ENCODE data around the gene FAM89A.

The FAM89A gene

DNA sequence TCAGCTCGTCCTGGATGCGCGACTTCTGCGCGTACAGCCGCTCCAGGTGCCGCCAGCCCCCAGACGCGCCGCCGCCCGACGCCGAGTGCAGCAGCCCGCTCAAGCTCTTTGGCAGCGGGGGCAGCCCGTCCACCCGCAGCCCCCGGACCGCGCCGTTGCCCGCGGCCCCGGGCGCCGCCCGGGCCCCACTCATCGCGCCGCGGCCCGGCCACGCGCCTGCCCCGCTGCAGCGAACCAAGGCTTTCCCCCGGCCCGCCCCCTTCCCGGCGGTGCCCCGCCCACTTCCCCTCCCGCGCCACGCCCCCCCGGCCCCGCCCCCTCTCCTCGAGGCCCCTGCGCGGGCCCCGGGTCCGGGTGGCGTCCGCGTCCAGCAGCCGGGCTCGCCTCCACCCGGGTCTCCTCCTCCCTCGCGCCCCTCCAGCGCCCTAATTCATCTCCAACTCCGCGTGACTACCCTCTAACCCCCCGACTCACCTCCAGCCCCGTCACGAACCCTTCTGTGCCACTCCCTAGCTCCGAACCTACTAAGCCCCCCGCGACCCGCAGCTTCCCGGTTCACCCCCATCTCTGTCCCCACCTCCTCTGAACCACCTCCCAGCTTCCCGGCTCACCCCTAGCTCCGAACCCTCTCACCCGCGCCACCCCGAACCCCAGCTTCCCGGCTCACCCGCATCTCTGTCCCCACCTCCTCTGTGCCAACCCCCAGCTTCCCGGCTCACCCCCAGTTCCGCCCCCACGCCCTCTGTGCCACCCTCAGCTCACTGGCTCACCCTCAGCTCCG lies at the start of gene FAM89A:
Gene FAM89A (minus strand): TSS at position 236 of the 781 bp plus-strand sequence. CDS start 43 bp downstream, at position 193.
- no peak for DNase-seq (ENCODE audit: low read depth)
- peak within 1 kb of the TSS; percentile 74 for H3K4me3 ChIP-seq (ENCODE audit: low read depth, low read length)

DNA sequence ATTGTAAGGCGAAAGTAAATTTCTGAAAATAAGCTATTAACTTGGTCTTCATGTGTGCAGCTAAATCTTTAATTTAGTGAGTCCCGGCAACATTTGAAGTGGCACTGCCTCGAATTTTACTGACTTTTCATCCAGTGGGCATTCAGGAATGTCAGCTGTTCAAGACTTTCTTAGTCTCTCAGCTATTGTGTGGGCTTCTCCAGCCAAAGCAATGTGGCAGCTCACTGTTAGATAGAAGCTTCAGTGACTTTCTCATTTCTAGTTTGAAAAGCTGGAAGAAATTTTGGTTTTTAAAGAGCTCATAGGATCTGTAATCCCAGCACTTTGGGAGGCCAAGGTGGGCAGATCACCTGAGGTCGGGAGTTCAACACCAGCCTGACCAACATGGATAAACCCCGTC lies 44.3 kb upstream of the FAM89A start:
- no peak for DNase-seq (ENCODE audit: low read depth)
- no peak overlapping the region for H3K4me3 ChIP-seq (ENCODE audit: low read depth, low read length)

DNA sequence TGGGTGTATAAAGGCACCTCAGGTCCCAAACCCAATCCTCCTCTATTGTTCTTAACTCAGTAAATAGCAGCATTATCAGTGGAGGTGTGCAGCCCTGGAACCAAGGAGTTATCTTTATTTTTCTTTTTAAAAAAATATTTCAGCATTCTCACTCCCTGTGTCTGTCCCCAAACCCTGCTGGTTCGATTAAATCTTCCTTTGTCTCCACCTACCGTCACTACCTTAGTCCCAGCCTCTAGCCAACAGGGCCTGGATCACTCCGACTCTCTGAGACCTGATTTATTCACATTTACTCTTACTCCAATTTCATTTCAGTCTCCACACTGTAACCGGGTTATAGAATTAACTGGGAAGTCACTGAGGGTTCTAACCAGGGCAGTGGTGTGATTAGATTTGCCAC lies 39.1 kb upstream of the FAM89A start:
- DNase-seq (ENCODE audit: low read depth) = no peak
- H3K4me3 ChIP-seq (ENCODE audit: low read depth, low read length) = no peak overlapping the region

- no peak for DNase-seq (ENCODE audit: low read depth)
- no peak overlapping the region for H3K4me3 ChIP-seq (ENCODE audit: low read depth, low read length)
Measured at GRCh38 chr1:231078250-231078649, 38.2 kb upstream of the FAM89A start.

GRCh38 chr1:231076802-231077201 lies 36.7 kb upstream of the FAM89A start:
- no peak for DNase-seq (ENCODE audit: low read depth)

DNA sequence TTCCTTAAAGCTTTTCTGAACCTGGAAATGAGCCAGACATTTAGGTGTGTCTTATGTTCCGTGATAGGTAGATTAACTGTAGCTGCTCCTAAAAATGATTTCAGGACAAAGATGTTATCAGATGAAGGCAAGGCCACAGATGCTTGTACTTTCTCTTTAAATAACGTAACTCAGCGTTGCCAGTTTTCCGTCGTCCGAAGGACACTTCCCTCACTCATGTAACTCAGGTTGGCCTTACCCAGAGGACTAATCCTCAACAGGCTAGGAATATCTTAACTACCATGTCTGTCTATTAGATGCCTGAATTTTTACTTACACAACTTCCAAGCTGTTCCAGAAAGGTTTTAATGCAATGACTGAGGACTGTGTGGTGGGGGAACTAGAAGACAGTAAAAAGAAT lies 35.4 kb upstream of the FAM89A start:
- no peak overlapping the region for H3K4me3 ChIP-seq (ENCODE audit: low read depth, low read length)
- DNase-seq (ENCODE audit: low read depth) = no peak

More at GRCh38 chr1:231076802-231077201, 36.7 kb upstream of the FAM89A start:
- H3K4me3 ChIP-seq (ENCODE audit: low read depth, low read length) = no peak overlapping the region

GRCh38 chr1:231075020-231075419 lies 35.0 kb upstream of the FAM89A start:
- no peak overlapping the region for H3K4me3 ChIP-seq (ENCODE audit: low read depth, low read length)

DNA sequence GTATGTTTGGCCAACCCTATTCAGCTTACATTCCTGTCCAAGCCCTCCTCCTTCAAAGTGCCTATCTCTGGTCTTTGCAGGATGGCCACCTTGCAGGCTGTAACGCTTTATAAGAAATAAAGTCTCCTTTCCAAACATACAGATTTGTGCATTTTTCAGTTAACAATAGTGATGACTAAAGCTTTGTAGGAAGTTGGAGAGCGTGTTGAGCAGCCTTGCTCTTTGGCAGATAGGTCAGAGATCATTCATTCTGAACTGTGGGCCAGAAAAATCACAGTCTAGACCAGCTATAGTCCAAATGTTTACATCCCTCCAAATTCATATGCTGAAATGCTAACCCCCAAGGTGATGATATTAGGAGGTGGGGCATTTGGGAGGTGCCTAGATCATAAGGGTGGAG lies 34.0 kb upstream of the FAM89A start:
- DNase-seq (ENCODE audit: low read depth) = no peak
- no peak overlapping the region for H3K4me3 ChIP-seq (ENCODE audit: low read depth, low read length)

More at GRCh38 chr1:231075020-231075419, 35.0 kb upstream of the FAM89A start:
- DNase-seq (ENCODE audit: low read depth) = no peak

DNA sequence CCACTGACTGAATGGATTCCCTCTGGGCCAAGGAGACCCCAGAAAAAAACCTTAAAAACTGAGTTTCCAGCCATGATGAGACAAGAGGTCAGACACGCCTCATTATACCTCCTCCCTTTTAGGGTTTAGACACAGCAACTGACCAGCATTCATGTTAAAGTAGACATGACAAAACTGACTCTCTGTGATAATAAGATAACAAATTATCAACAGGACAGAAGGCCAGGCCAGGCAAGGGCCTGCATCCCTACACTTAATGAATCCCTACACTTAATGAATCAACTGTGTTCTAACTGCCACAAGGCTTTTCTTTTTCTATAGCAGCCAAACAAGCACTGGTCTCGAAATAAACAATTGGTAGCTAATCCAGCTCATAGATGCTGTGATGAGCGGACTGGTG lies 33.3 kb upstream of the FAM89A start:
- H3K4me3 ChIP-seq (ENCODE audit: low read depth, low read length) = no peak overlapping the region
- no peak for DNase-seq (ENCODE audit: low read depth)

- no peak overlapping the region for H3K4me3 ChIP-seq (ENCODE audit: low read depth, low read length)
- DNase-seq (ENCODE audit: low read depth) = no peak
Measured at GRCh38 chr1:231072502-231073094, 32.5 kb upstream of the FAM89A start.

- no peak for DNase-seq (ENCODE audit: low read depth)
- H3K4me3 ChIP-seq (ENCODE audit: low read depth, low read length) = no peak overlapping the region
Measured at GRCh38 chr1:231072041-231072440, 32.0 kb upstream of the FAM89A start.

DNA sequence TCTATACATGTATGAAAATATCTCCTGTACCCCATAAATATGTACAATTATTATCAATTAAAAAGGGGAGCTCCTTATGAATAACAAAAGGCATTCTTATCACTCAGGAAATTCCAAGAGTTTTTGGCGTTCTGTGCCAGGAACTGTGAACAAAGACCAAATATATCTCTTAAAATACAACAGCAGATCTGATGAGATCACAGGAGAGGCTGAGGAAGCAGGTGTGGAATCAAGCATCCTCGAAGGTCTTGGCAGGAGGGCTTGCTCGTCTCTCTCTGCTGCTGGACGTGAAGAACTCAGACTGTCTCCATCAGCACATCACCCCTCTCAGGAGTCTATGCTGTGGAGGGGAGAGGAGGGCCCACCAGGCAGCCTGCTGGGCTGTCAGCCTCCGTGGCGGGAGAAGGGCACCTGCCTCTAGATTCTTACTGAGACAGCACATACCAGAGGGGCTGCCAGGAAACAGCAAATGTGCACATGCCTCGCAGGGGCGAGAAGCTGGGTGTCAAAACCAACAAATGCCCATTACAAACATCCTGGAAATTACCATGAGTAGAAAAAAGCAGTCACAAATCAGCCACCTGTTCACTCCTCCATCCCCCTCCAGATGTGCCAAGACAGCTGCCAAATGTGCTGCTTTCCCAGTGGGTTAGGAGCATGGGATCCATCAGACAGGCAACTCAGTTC lies 30.8 kb upstream of the FAM89A start:
- DNase-seq (ENCODE audit: low read depth) = no peak
- H3K4me3 ChIP-seq (ENCODE audit: low read depth, low read length) = no peak overlapping the region

- H3K4me3 ChIP-seq (ENCODE audit: low read depth, low read length) = no peak overlapping the region
- DNase-seq (ENCODE audit: low read depth) = no peak
Measured at GRCh38 chr1:231069333-231069732, 29.3 kb upstream of the FAM89A start.

DNA sequence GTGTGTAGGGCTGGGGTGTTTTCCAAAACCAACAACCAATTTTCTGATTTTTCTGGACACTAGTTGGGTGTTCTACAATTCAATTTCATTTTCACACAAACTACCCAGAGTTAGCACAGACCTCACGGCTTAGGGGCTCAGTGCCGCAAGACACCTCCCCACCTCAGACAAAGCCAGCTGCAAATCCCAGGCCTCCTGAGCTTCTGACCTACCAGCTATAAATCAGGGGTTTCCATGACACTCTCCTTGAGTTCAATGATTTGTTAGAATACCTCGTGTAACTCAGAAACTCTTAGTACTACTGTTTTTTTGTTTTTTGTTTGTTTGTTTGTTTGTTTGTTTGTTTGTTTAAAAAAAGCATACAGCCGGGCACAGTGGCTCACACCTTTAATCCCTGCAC lies 28.7 kb upstream of the FAM89A start:
- no peak for DNase-seq (ENCODE audit: low read depth)

GRCh38 chr1:231065510-231066241 lies 25.6 kb upstream of the FAM89A start:
- H3K4me3 ChIP-seq (ENCODE audit: low read depth, low read length) = no peak overlapping the region
- DNase-seq (ENCODE audit: low read depth) = no peak

More for the DNA sequence above, 28.7 kb upstream of the FAM89A start:
- H3K4me3 ChIP-seq (ENCODE audit: low read depth, low read length) = no peak overlapping the region

- H3K4me3 ChIP-seq (ENCODE audit: low read depth, low read length) = no peak overlapping the region
- DNase-seq (ENCODE audit: low read depth) = no peak
Measured at GRCh38 chr1:231064418-231064817, 24.4 kb upstream of the FAM89A start.

DNA sequence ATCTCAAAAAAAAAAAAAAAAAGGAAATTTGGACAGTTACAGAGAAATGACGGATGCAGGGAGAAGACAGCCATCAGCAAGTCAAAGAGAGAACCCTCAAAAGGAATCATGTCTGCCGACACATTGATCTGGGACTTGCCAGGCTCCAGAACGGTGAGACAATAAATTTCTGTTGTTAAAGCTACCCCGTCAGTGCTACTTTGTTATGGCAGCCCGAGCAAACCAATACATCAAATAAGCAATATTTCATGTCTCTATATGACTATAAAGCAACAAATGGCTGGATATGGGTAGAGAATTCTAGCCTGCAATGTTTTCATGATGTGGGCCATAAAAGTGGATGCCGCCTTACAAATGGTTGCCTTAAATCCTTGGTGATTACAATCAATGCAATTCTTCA lies 23.3 kb upstream of the FAM89A start:
- DNase-seq (ENCODE audit: low read depth) = no peak

DNA sequence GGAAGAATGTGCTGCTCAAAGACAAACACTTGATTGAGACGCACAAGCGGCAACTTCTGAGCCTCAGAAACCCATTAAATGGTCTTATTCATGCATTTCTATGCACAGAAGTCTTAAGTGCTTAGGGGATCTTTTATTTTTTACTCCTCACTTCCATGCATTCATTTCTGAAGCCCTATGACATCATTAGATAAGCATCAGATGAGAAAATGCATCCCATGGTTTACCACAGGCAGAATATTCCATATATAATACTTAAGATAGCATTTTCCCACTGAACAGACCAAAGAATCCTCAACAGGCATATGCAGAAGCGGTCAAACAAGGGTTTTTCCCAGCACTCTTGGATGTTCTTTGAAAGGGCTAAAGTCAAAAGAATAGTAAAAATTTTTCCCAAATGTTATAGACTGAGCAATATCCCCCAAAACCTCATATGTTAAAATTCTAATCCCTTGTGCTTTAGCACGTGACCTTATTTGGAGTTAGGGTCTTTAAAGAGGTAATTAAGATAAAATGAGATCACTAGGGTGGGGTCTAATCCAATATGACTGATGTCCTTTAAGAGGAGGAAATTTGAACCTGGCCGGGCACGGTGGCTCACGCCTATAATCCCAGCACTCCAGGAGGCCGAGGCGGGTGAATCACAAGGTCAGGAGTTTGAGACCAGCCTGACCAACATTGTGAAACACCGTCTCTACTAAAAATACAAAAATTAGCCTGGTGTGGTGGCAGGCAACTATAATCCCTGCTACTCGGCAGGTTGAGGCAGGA lies 22.6 kb upstream of the FAM89A start:
- DNase-seq (ENCODE audit: low read depth) = peak; percentile 25
- no peak overlapping the region for H3K4me3 ChIP-seq (ENCODE audit: low read depth, low read length)

More for the DNA sequence above, 23.3 kb upstream of the FAM89A start:
- no peak overlapping the region for H3K4me3 ChIP-seq (ENCODE audit: low read depth, low read length)

- no peak overlapping the region for H3K4me3 ChIP-seq (ENCODE audit: low read depth, low read length)
- no peak for DNase-seq (ENCODE audit: low read depth)
Measured at GRCh38 chr1:231059566-231060193, 19.6 kb upstream of the FAM89A start.

All from skeletal muscle cell (primary cell).